GM21390 (cell line): Measurements from ENCODE around the gene DNAH7.
"Not testable (repeated sequence)": the region's sequence is repeated elsewhere in the genome, so short reads cannot be mapped to it uniquely, and the experiment has no call there.

ENCODE experiments used
- ATAC-seq: cut with Tn5 transposase; IDR thresholded peaks from one replicate; pipeline ENCODE4 v1.9.1; 2021; ENCODE audit not compliant: unreplicated experiment

DNAH7 gene

GRCh38 chr2:195984923-195985726 is 83.5 kb downstream of the DNAH7 start:
- ATAC-seq: no peak

GRCh38 chr2:195967336-195967735 is 101.3 kb downstream of the DNAH7 start:
- ATAC-seq: no peak

- peak; percentile 98 for ATAC-seq
These were observed 106.8 kb downstream of the DNAH7 start for GRCh38 chr2:195961873-195962272.

GRCh38 chr2:195959341-195959740 is 109.3 kb downstream of the DNAH7 start:
- ATAC-seq: no peak

- ATAC-seq: no peak
These were observed 111.9 kb downstream of the DNAH7 start for GRCh38 chr2:195956725-195957124.

GRCh38 chr2:195945056-195945455 is 123.6 kb downstream of the DNAH7 start:
- ATAC-seq: no peak

- no peak for ATAC-seq
These were observed 131.5 kb downstream of the DNAH7 start for GRCh38 chr2:195937176-195937575.

GRCh38 chr2:195934484-195934883 is 134.2 kb downstream of the DNAH7 start:
- ATAC-seq: no peak

- ATAC-seq: no peak
These were observed 139.1 kb downstream of the DNAH7 start for GRCh38 chr2:195929531-195929930.

- no peak for ATAC-seq
These were observed 143.5 kb downstream of the DNAH7 start for GRCh38 chr2:195925120-195925519.

GRCh38 chr2:195923889-195924288 is 144.7 kb downstream of the DNAH7 start:
- ATAC-seq: no peak

- not testable (repeated sequence) for ATAC-seq
These were observed 151.5 kb downstream of the DNAH7 start for GRCh38 chr2:195917021-195917600.

- no peak for ATAC-seq
These were observed 156.6 kb downstream of the DNAH7 start for GRCh38 chr2:195912079-195912478.

GRCh38 chr2:195910570-195910969 is 158.1 kb downstream of the DNAH7 start:
- no peak for ATAC-seq

GRCh38 chr2:195909926-195910325 is 158.7 kb downstream of the DNAH7 start:
- ATAC-seq: no peak

- no peak for ATAC-seq
These were observed 161.2 kb downstream of the DNAH7 start for GRCh38 chr2:195907474-195907873.

- ATAC-seq: no peak
These were observed 164.7 kb downstream of the DNAH7 start for GRCh38 chr2:195903956-195904355.

- ATAC-seq: no peak
These were observed 165.8 kb downstream of the DNAH7 start for GRCh38 chr2:195902857-195903256.

GRCh38 chr2:195899226-195899625 is 169.4 kb downstream of the DNAH7 start:
- ATAC-seq: no peak

GRCh38 chr2:195898505-195899191 is 170.0 kb downstream of the DNAH7 start:
- ATAC-seq: no peak

- no peak for ATAC-seq
These were observed 177.6 kb downstream of the DNAH7 start for GRCh38 chr2:195891081-195891480.

GRCh38 chr2:195879153-195879552 is 189.5 kb downstream of the DNAH7 start:
- ATAC-seq: no peak
